Effector CD8-positive, alpha-beta T cell (primary cell): ENCODE data around the gene SLC39A11.
"Not testable (repeated sequence)": the region's sequence is repeated elsewhere in the genome, so short reads cannot be mapped to it uniquely, and the experiment has no call there.

Source experiments
- DNase-seq: peaks from one replicate; lab custom pipeline; 2025; lab: John Stamatoyannopoulos, UW
- total RNA-seq, 4 experiments: gene quantifications; one replicate each; lab custom pipeline; 2026; lab: John Stamatoyannopoulos, UW

Gene SLC39A11, protein sequence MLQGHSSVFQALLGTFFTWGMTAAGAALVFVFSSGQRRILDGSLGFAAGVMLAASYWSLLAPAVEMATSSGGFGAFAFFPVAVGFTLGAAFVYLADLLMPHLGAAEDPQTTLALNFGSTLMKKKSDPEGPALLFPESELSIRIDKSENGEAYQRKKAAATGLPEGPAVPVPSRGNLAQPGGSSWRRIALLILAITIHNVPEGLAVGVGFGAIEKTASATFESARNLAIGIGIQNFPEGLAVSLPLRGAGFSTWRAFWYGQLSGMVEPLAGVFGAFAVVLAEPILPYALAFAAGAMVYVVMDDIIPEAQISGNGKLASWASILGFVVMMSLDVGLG
- total RNA-seq: 10.1 to 17.5 (median 12.8) reads per million in 4 experiments

DNA sequence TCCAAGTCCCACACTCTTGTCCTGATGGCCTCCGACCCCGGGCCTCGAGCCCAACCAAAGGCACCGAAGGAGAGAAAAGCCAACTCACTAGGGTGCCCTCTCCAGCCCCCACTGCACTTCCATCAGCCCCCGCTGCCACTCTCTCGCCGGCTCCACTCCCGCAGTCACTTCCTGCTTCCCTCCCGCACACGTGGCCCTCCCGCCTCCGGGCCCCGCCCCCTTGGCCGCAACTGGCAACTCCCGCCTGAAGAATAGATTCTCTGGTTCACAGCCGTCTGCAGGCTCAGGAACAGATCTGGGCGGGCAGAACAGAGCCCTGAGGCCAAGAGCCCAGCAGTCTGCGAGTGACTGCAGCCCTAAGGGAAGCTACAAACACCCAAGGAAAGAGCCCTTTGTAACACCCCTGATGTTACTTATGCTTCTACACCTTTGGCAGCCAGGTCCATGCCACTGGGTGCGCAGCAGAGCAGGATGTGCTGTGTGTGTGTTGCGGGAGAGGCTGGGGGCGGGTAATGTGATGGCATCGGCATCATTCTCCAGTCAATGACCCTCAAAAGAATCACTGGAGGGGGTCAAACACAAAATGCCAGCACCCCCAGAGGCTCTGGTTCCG lies at the start of gene SLC39A11:
Gene SLC39A11 (minus strand): TSS at position 166 of the 613 bp plus-strand sequence. CDS start 3,924 bp downstream, outside the sequence.
- peak; percentile 76 for DNase-seq

DNA sequence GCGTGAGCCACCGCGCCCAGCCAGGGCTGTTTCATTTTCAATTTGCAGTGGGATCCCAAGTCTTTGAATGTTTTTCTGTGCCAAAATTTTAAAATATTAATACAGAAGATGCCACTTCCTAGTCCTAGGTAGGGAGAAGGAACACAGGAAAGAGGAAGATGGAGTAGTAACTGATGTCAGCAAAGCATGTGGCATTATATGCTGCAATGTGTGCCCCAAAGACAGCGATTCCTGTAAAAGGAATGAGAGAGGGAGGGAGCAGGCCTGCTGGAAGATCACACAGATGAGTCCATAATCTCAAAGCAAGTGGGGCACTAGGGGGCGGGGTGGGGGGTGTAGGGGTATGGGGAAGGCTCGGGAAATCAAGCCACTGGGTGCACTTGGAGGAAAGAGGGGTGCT lies 48.9 kb upstream of the SLC39A11 start:
- DNase-seq: no peak

DNA sequence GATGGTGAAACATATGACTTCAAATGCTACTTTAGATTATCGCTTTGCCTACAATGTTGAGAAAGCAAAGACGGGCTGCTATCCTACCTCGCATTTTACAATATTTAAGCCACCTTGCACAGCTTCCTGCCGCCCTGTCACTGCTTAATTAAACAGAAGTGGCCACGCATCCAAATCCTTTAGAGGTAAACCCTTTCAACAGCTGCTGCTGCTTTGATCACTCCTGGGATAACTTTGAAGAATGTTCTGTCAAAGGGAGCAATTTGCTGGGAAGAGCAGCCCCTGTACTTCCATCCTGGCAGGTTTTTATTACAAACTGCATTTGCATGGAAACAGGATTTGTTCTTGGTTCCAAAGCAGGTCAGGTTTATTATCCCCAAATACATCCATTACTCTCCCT lies 48.1 kb upstream of the SLC39A11 start:
- no peak for DNase-seq

- DNase-seq: no peak
These were observed 46.8 kb upstream of the SLC39A11 start for GRCh38 chr17:73139296-73139695.

DNA sequence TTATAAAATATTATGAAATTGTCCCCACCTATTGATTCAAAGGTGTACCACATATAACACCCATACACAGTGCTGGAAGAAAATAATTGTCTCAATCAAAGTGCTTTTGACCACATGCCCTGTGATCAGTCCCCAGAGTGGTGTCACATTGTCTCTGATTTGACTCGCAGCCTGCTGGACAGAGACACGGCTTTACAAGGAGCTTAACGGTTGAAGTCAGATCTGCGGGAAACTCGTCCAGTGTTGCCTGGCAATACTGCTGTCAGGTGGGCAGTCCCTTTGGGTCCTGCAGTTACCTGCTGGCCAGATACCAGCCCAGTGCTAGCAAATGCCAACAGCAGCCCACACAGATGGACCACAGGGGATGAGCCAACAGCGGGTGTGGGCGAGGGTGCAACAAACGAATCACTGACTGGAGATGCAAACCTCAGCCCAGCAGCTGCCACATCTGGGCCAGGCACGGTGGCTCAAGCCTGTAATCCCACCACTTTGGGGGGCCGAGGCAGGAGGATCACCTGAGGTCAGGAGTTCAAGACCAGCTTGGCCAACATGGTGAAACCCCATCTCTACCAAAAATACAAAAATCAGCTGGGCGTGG lies 46.2 kb upstream of the SLC39A11 start:
- DNase-seq: no peak

GRCh38 chr17:73137376-73137775 lies 44.9 kb upstream of the SLC39A11 start:
- no peak for DNase-seq

GRCh38 chr17:73135766-73136165 lies 43.3 kb upstream of the SLC39A11 start:
- DNase-seq: no peak

DNA sequence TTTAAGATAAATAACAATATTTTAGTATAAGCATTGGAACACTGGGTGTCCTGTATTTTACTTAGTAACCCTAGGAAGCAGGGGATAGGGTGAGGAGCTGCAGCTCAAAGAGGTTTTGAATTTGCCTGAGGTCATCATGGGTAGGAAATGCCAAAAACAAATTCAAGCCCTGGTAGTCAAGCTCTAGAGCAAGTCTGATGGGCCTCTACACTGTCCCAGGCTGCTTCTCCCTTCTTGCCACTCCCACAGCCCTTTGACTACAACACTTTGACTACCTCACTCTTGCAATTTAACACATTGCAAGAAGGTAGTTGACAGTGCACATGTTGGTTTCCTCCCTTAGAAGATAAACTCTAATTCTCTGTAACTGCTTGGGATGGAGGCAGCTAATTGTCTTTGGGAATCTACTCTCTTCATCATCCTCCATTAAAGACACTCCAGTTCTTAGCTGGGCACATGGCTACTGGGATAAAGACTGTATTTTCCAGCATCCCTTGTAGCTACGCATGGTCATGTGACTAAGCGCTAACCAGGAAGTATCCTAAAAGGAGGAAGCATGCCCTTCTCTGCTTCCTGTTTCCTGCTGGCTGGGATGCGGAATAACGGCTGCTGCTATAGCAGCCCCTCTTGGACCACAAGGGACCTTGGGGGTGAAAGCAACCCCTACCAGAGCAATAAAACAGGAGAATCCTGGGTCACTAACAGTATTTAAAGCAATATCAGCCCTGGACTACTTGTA lies 41.6 kb upstream of the SLC39A11 start:
- DNase-seq: no peak

GRCh38 chr17:73132085-73132492 lies 39.6 kb upstream of the SLC39A11 start:
- DNase-seq: no peak

DNA sequence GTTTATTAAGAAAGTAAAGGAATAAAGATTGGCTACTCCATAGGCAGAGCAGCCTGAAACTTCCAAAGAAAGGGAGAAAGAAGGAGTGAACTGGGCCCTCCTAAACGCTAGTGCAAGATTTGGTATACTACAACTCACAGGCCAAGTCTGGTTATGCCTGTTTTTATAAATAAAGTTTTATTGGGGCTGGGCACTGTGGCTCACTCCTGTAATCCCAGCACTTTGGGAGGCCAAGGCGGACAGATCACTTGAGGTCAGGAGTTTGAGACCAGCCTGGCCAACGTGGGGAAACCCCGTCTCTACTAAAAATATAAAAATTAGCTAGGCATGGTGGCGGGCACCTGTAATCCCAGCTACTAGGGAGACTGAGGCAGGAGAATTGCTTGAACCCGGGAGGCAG lies 39.0 kb upstream of the SLC39A11 start:
- not testable (repeated sequence) for DNase-seq

- DNase-seq: no peak
These were observed 38.5 kb upstream of the SLC39A11 start for GRCh38 chr17:73130977-73131376.

DNA sequence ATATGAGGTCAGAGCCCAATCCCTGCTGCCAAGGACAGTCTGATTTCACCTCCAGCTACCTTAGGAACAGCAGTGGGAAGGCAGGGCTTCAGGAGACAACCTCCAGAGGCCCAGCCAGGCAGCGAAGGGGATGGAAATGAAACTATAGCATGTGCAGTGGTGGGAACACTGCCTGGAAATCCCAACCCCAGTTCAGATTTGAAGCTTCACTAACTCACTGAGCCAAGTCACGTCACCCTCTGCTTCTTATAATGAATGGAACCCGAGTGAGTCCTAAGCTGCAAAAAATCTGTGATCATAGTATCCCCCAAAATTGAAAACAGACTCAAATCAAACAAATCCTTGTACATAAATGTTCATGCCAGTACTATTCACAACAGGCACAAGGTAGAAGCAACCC lies 36.0 kb upstream of the SLC39A11 start:
- no peak for DNase-seq

DNA sequence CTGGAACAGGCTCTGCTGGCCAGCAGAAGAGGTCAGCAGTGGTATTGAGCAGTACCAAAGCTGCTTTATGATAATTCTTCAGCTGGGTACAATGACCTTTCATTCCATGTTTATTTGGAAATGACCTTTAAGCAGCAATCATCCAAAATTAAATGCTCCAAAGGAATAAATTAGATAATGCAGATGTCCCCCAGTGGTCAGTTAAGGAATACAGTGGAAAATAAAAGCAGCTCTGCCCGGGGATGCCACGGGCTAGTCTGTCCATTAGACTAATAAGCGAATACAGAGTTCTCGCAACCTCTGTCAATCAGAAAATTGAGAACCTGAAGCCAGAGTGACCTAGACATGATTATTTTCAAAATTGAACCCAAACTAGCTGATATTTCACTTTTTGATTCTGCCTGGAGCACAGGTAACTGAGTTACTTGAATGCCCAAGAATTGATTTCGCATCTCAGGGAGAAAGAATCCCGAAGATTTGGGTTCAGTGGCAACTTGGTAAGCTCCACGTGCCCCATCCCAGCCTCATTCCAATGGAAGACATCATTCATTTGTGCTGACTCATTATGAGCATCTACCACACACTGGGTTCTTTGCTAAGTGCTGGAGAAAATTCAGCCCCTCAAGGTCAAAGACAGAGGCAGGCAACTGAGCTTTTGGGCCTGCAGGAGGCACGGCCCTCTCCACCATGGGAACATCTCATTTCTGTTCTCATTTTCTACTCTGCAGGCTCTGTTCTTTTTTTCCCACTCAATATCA lies 34.4 kb upstream of the SLC39A11 start:
- no peak for DNase-seq

DNA sequence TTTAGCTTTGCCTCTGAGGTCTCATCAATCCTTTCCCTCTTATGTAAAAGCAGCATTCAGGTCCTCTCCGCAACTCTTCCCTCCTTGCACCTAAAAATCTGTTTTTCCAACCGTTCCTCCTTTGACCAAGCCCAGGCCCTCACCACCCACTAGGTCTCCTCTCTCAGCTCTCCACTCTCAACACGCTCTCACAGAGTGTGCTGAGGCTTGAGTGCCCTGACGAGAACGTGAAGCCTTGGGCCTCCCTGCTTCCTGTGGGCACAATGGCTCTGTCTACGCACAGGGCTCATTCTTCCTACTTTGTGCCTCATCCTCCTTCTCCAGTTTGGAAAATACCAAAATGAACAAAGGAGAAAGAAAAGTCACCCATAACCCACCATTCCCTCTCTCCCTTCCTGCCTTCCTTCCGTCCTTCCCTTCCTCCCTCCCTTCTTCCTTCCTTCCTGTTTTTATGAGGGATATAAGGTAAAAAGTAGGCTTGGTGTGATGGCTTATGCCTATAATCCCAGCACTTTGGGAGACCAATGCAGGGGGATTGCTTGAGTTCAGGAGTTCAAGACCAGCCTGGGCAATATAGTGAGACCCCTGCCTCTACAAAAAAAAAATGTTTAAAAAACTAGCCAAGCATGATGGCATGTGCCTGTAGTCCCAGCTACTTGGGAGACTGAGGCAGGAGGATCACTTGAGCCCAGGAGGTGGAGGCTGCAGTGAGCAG lies 31.3 kb upstream of the SLC39A11 start:
- DNase-seq: no peak

GRCh38 chr17:73122953-73123605 lies 30.6 kb upstream of the SLC39A11 start:
- no peak for DNase-seq

DNA sequence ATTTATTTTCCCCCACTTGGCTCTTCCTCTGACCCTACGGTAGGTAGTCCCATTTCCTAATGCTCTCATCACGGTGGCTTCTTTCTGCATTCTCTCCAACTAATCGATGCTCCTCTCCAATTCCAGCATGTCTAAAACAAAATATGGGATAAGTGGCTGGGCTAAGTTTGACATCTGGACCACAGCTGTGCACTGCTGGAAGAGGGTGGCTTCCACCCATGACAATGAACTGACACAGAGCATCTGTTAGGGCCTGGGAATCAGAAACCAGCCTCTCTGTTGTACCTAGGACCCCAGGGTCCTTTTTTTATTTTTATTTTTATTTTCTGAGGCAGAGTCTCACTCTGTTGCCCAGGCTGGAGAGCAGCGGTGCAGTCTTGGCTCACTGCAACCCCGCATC lies 29.0 kb upstream of the SLC39A11 start:
- DNase-seq: no peak

- no peak for DNase-seq
These were observed 27.1 kb upstream of the SLC39A11 start for GRCh38 chr17:73119631-73120030.

DNA sequence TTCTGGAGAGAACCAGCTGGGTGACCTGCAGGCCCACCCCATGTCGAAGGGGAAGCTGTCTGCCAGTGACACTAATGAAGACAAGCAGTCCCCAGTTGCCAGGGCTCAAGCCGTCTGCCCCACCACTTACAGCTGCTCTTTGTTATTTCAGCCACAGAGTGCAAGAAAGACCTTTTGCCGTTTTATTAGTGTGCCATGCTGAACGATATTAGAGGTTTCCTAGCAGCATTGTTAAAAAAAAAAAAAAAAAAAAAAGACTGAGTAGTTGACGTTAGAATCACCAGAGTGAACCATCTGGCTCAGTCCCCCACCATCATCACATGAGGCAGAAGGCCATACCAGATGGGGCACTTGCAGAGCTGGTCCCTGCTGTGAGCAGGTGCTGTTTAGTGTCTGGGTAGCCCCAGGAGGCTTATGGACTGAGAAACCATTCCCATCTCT lies 26.5 kb upstream of the SLC39A11 start:
- DNase-seq: no peak

GRCh38 chr17:73118139-73118538 lies 25.7 kb upstream of the SLC39A11 start:
- DNase-seq: no peak

DNA sequence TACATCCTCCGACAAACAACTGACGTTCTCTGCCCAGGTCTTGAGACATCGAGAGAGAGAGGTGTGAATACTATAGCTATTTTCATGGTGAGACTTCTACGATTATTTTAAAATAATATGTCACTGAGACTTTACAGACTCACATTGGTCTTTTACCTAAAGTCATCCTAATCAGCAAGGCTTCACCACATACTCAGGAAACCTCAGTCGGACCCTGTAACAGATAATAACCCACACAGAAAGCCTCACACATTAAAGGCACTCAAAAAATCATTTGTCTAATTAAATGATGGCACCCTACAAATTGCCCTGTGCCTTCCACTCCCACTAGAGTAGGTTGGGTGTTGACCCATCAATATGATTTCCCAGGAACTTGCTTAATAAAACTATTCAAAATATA lies 19.8 kb upstream of the SLC39A11 start:
- DNase-seq: no peak
